ENCODE results near the gene CASTOR1. TPM values are rescaled to one million over a fixed set of nuclear protein-coding genes. Genes with fewer than 3 reads are reported as not detected.

The CASTOR1 gene
- total and polyA plus RNA-seq, 7 donors, result 5.3 to 15.0 (median 9.2) TPM; not detected in 1

- Histone ChIP-seq H3K27ac (peak overlapping the region; percentile 82 to 89 (median 88)), H3K27me3 (no peaks in the 10 kb centered on the region), H3K4me1 (peaks cover 0 to 97% (median 91%) of the 10 kb centered on the region in 4 donors), H3K4me3 (peak overlapping the region in 2 of 4 donors; percentile 9 to 19), H3K9me3 (no peaks in the 10 kb centered on the region), H3K36me3 (peaks cover 0 to 4% (median 0%) of the 10 kb centered on the region in 4 donors)
- DNase-seq, result peak; percentile 94
- peak; percentile 68 to 87 (median 82) for TF ChIP-seq POLR2AphosphoS5 (IDR thresholded peaks at IDR 0.05)
- peak in 1 of 2 donors; percentile 22 for TF ChIP-seq POLR2A (IDR thresholded peaks at IDR 0.05)
- peak in 2 of 4 donors; percentile 34 to 43 for TF ChIP-seq EP300 (IDR thresholded peaks at IDR 0.05)
- TF ChIP-seq CTCF (IDR thresholded peaks at IDR 0.05), result no peak
- 38 to 60% methylated on average over 8 of the region's 8 CpGs for WGBS, 2 donors
- intact Hi-C loops (cut with DNase I), result loop anchor here (2.0 kb wide), 1 partner anchor 20 kb away; no protein-coding TSS in a partner anchor
These were observed 21.8 kb upstream of the CASTOR1 start for GRCh38 chr22:30310881-30311771.

GRCh38 chr22:30309951-30310741 is 20.8 kb upstream of the CASTOR1 start:
- WGBS, 2 donors, result 21 to 40% methylated on average over 7 of the region's 7 CpGs
- DNase-seq, result peak; percentile 88
- Histone ChIP-seq H3K4me3 (no peak overlapping the region), H3K36me3 (peaks cover 0 to 4% (median 0%) of the 10 kb centered on the region in 4 donors), H3K27ac (peak overlapping the region; percentile 82 to 89 (median 88)), H3K4me1 (peaks cover under 1 to 97% (median 91%) of the 10 kb centered on the region in 4 donors), H3K27me3 (no peaks in the 10 kb centered on the region), H3K9me3 (no peaks in the 10 kb centered on the region)
- TF ChIP-seq CTCF (IDR thresholded peaks at IDR 0.05) (no peak), EP300 (IDR thresholded peaks at IDR 0.05) (peak in 1 of 4 donors; percentile 59), POLR2AphosphoS5 (IDR thresholded peaks at IDR 0.05) (peak in 3 of 4 donors; percentile 67 to 80 (median 77)), POLR2A (IDR thresholded peaks at IDR 0.05) (no peak)
- intact Hi-C loops (cut with DNase I), result loop anchor here (2.0 kb wide), 1 partner anchor 19 kb away; no protein-coding TSS in a partner anchor

- intact Hi-C loops (cut with DNase I), result no loop called here
- WGBS, 2 donors, result 60 to 79% methylated on average over 5 of the region's 5 CpGs
- peak; percentile 85 for DNase-seq
- no peaks in the 10 kb centered on the region for H3K9me3 ChIP-seq
- peak overlapping the region; percentile 82 to 89 (median 88) for H3K27ac ChIP-seq
- no peaks in the 10 kb centered on the region for H3K27me3 ChIP-seq
- TF ChIP-seq POLR2AphosphoS5 (IDR thresholded peaks at IDR 0.05), result peak in 2 of 4 donors; percentile 46 to 48
- no peak for TF ChIP-seq CTCF (IDR thresholded peaks at IDR 0.05)
- no peak overlapping the region for H3K4me3 ChIP-seq
- peaks cover 0 to 4% (median 0%) of the 10 kb centered on the region in 4 donors for H3K36me3 ChIP-seq
- H3K4me1 ChIP-seq, result peaks cover 4 to 97% (median 95%) of the 10 kb centered on the region in 4 donors
These were observed 19.4 kb upstream of the CASTOR1 start for GRCh38 chr22:30308518-30309230.

GRCh38 chr22:30308093-30308492 is 18.8 kb upstream of the CASTOR1 start:
- H3K27ac ChIP-seq, result peak overlapping the region; percentile 82 to 89 (median 88)
- H3K4me3 ChIP-seq, result no peak overlapping the region
- peaks cover 0 to 9% (median 0%) of the 10 kb centered on the region in 4 donors for H3K36me3 ChIP-seq
- H3K9me3 ChIP-seq, result no peaks in the 10 kb centered on the region
- peaks cover 4 to 100% (median 100%) of the 10 kb centered on the region in 4 donors for H3K4me1 ChIP-seq
- 74 to 80% methylated on average over 2 of the region's 2 CpGs for WGBS, 2 donors
- TF ChIP-seq CTCF (IDR thresholded peaks at IDR 0.05) (no peak), POLR2AphosphoS5 (IDR thresholded peaks at IDR 0.05) (no peak), EP300 (IDR thresholded peaks at IDR 0.05) (no peak), POLR2A (IDR thresholded peaks at IDR 0.05) (no peak)
- no peak for DNase-seq
- intact Hi-C loops (cut with DNase I), result no loop called here
- no peaks in the 10 kb centered on the region for H3K27me3 ChIP-seq

Measured in sigmoid colon (tissue), 7 donors.